K562 (cell line): ENCODE data around the gene GLUD1. TPM values are rescaled to one million over a fixed set of nuclear protein-coding genes. Genes with fewer than 3 reads are reported as not detected.
"Not testable (repeated sequence)": the region's sequence is repeated elsewhere in the genome, so short reads cannot be mapped to it uniquely, and the experiment has no call there.

Experiments used
- ATAC-seq: fragments of 200-7000 bp; cut with Tn5 transposase; 3 replicates; pipeline ENCODE4 v1.9.1; 2020; ENCODE audit warnings: moderate library complexity
- BruUV-seq: library from RNA; stranded (reverse); fragments of 400-500 nt; replicated peaks from 2 replicates; lab custom pipeline; 2021; lab: Mats Ljungman, UMichigan
- CTCF ChIA-PET: fragments of 300-600 bp; formaldehyde crosslinking; extraction: SDS; loops from one replicate; lab custom pipeline; 2021; ENCODE audit warnings: low intra/inter-chr PET ratio; lab: Yijun Ruan, JAX
- POLR2A ChIA-PET: fragments of 300-600, 350-650 bp; sonication (Branson Sonifier 250); formaldehyde crosslinking; extraction: SDS; loops from one replicate; lab custom pipeline; 2021; ENCODE audit warnings: antibody characterized with exemption, inconsistent platforms; lab: Yijun Ruan, JAX
- DNase-seq, 4 experiments: peaks; one replicate each; pipeline versions ENCODE4 v3.0.0 to v3.0.0-alpha.2; 2011 to 2018; ENCODE audit warnings: low spot score in 3 of 4, mixed read lengths in 3 of 4; ENCODE audit errors: extremely low read depth in 1 of 4
- FAIRE-seq: peaks from 2 replicates; lab custom pipeline; 2011; peaks lifted over from hg19 to GRCh38; lab: Jason Lieb, UNC
- H2AFZ ChIP-seq: 2 replicates; pipeline ENCODE4 v1.6.0; 2011; ENCODE audit warnings: low read depth, low read length, control low read depth, inconsistent platforms
- H3K27ac ChIP-seq: fragments of 200-600 bp; 3 replicates; pipeline ENCODE4 v1.8.0; 2011; ENCODE audit warnings: low read depth, mild to moderate bottlenecking, control low read depth, inconsistent platforms, low read length, moderate library complexity, mixed read lengths; ENCODE audit errors: extremely low read depth
- H3K27me3 ChIP-seq, 2 experiments: fragments of 300-600 bp in 1 of 2; 2 replicates in 1 of 2; 3 replicates in 1 of 2; pipeline versions ENCODE4 v1.6.0 to v1.8.0; 2011; ENCODE audit warnings: inconsistent platforms in 2 of 2, low read length in 2 of 2, mild to moderate bottlenecking in 1 of 2, mixed read lengths in 1 of 2, moderate library complexity in 1 of 2; ENCODE audit not compliant: control insufficient read depth in 2 of 2, insufficient read depth in 2 of 2
- H3K36me3 ChIP-seq: fragments of 300-600 bp; 3 replicates; pipeline ENCODE4 v1.8.0; 2011; ENCODE audit warnings: mild to moderate bottlenecking, low read length, inconsistent platforms; ENCODE audit not compliant: control insufficient read depth, insufficient read depth
- H3K4me1 ChIP-seq, 2 experiments: fragments of 200-600 bp in 1 of 2; replicated peaks in 1 of 2; 2 replicates in 1 of 2; 3 replicates in 1 of 2; pipeline versions ENCODE4 v1.5.1 to v1.8.0; 2011; ENCODE audit warnings: inconsistent platforms in 2 of 2, low read length in 2 of 2, mild to moderate bottlenecking in 1 of 2, mixed read lengths in 1 of 2, moderate library complexity in 1 of 2; ENCODE audit not compliant: control insufficient read depth in 2 of 2, insufficient read depth in 2 of 2
- H3K4me2 ChIP-seq: 2 replicates; pipeline ENCODE4 v1.6.1; 2011; ENCODE audit warnings: low read length, control low read depth, inconsistent platforms, mixed read lengths; ENCODE audit not compliant: insufficient read depth
- H3K4me3 ChIP-seq: fragments of 200-600 bp; sonication (generic), shearing (Covaris generic); 2 replicates; pipeline ENCODE4 v1.5.1; 2016; ENCODE audit warnings: control low read depth, inconsistent platforms
- H3K79me2 ChIP-seq: fragments of 200-600 bp; 3 replicates; pipeline ENCODE4 v1.8.0; 2011; ENCODE audit warnings: low read length, inconsistent platforms; ENCODE audit not compliant: control insufficient read depth, insufficient read depth
- H3K9ac ChIP-seq, 2 experiments: 2 replicates each; pipeline versions ENCODE4 v1.6.0 to v1.6.1; 2011; ENCODE audit warnings: low read depth in 2 of 2, low read length in 2 of 2, control low read depth in 1 of 2, inconsistent platforms in 1 of 2, mild to moderate bottlenecking in 1 of 2, mixed read lengths in 1 of 2; ENCODE audit not compliant: insufficient read depth in 1 of 2
- H3K9me1 ChIP-seq: one replicate; pipeline ENCODE4 v1.6.0; 2011; ENCODE audit warnings: inconsistent platforms, mild to moderate bottlenecking, low read length, moderate library complexity; ENCODE audit not compliant: control insufficient read depth, insufficient read depth
- H3K9me3 ChIP-seq: replicated peaks from 2 replicates; pipeline ENCODE4 v1.5.1; 2011; ENCODE audit warnings: low read depth, low read length, inconsistent platforms; ENCODE audit not compliant: control insufficient read depth, insufficient read depth
- H4K20me1 ChIP-seq: replicated peaks from 2 replicates; pipeline ENCODE4 v1.6.1; 2011; ENCODE audit warnings: low read length, inconsistent platforms, mixed read lengths; ENCODE audit not compliant: control insufficient read depth, insufficient read depth
- CXXC5 ChIP-seq: fragments of 250-450 bp; sonication (Bioruptor Pico); IDR thresholded peaks from 2 replicates; pipeline ENCODE4 v1.8.0; 2022; ENCODE audit warnings: inconsistent platforms, mild to moderate bottlenecking, moderate library complexity
- DNMT1 ChIP-seq: fragments of 450-650 bp; IDR thresholded peaks from 2 replicates; pipeline ENCODE4 v1.6.1; 2016; ENCODE audit warnings: antibody characterized with exemption, mild to moderate bottlenecking
- GABPA ChIP-seq: fragments of 200-800 bp; sonication (Bioruptor generic); conservative IDR thresholded peaks from 2 replicates; pipeline ENCODE4 v1.6.1; 2016; ENCODE audit warnings: low read depth, missing genetic modification characterization, missing compliant biosample characterization
- PTBP1 ChIP-seq: fragments of 200-400 bp; formaldehyde crosslinking; IDR thresholded peaks from 2 replicates; pipeline ENCODE4 v1.6.1; 2017; ENCODE audit warnings: low read depth, low read length
- RB1 ChIP-seq: fragments of 450-650 bp; IDR thresholded peaks from 2 replicates; pipeline ENCODE4 v1.6.1; 2017; ENCODE audit warnings: low read depth, mild to moderate bottlenecking
- ZFX ChIP-seq: sonication (generic); formaldehyde crosslinking; IDR thresholded peaks from 2 replicates; pipeline ENCODE4 v1.8.0; 2022; ENCODE audit warnings: mild to moderate bottlenecking, missing genetic modification reagents, moderate library complexity
- ZNF589 ChIP-seq: fragments of 200-800 bp; sonication (Bioruptor generic); IDR thresholded peaks from 2 replicates; pipeline ENCODE4 v1.6.1; 2016; ENCODE audit warnings: low read depth, missing genetic modification characterization, missing compliant biosample characterization
- WGBS: fragments of 100-300 bp; shearing (Covaris generic); methylation state at CpG from one replicate; pipeline ENCODE4 v1.1.6; 2016; ENCODE audit warnings: low coverage, mixed read lengths; ENCODE audit not compliant: insufficient coverage; ENCODE audit errors: missing lambda C conversion rate; 5-methylcytosine and 5-hydroxymethylcytosine counted together
- in situ Hi-C: fragments of 300-500 bp; cut with MboI; formaldehyde crosslinking; loops from 4 replicates; pipeline ENCODE4 v1.15.0; 2018; ENCODE audit warnings: inconsistent platforms, mixed read lengths
- intact Hi-C: fragments of 100-400 bp; cut with micrococcal nuclease; formaldehyde crosslinking; loops from 2 replicates; pipeline ENCODE4 v1.14.2; 2022
- polyA plus RNA-seq, 8 experiments: library from polyadenylated mRNA; depleted of rRNA in 4 of 8; stranded (reverse) in 5 of 8; unstranded in 3 of 8; fragments of >200 nt; fragmentation: Nextera tagmentation in 2 of 8; fragmentation: Illumina TruSeq in 1 of 8; extraction: Ambion mirVana in 2 of 8; extraction: Trizol in 1 of 8; gene quantifications; 2 replicates each; pipeline versions ENCODE4 v1.2.1 to v1.2.3, GENCODE V29; 2011 to 2014; ENCODE audit warnings: inconsistent platforms in 1 of 8, missing spikeins in 1 of 8
- total RNA-seq, 7 experiments: library from RNA; depleted of rRNA in 6 of 7; stranded (reverse); fragments of >200 nt in 6 of 7; fragmentation: Illumina TruSeq in 2 of 7; extraction: Trizol in 2 of 7; gene quantifications; 2 replicates each; pipeline versions ENCODE4 v1.2.1 to v1.2.3, GENCODE V29; 2011 to 2021; ENCODE audit warnings: low replicate concordance in 1 of 7
- TF ChIP-seq, protein P1 (sequence below), 2 experiments: fragments of 450-650 bp in 1 of 2; sonication (generic) in 1 of 2; formaldehyde crosslinking in 1 of 2; IDR thresholded peaks; 2 replicates each; pipeline versions ENCODE4 v1.7.1 to v1.9.0; 2016 to 2022; ENCODE audit warnings: inconsistent platforms in 1 of 2, mild to moderate bottlenecking in 1 of 2, missing genetic modification reagents in 1 of 2

The GLUD1 gene
- total and polyA plus RNA-seq, 9 of the 15 experiments (the other 6 are each of a cell fraction or from before 2014, with no cell fraction given), result 21.9 to 92.0 (median 76.3) TPM

DNA sequence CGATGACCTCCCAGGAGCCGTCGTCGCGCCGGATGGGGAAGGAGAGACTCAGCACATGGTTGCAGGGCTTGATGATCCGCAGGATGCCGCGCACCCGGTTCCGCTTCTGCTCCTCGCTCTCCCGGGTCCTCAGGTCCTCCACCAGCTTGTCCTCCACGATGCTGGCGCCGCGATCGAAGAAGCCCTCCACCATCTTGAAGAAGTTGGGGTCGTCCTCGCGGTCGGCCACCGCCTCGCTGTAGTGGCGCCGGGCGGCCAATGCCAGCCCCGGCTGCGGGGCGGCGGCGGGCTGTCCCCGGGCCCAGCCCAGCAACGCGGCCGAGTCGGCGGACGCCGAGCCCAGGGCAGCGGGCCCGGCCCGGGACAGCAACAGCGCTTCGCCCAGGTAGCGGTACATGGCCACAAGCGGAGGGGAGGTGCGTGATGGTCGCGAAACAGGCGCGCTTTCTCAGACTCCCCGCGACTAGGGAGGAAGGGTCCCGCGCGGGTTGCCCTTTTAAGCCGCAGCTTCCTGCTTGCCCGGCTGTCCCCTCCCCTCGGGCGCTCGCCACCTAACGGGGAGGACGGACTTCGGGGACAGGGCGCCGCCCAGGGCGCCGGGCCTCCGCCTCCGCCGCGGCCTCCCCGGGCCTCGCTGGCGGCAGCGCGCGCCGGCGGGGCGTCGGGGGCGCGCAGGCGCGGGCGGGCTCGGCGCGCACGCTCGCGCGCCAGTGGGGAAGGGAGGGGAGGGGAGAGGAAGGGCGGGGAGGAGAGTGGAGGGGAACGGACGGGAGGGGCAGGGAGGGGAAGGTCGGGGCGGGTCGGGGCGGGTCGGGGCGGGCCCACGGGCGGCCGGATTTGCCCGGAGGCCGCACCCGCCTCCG is at the start of gene GLUD1, which contains the start of gene SHLD2 (continued):
- TF ChIP-seq PTBP1 (no peak), GABPA (tag) (peak; percentile 49), DNMT1 (no peak), ZFX (CRISPR knock-in tag) (peak; percentile 43; the same call in 1 of the 2 replicates), CXXC5 (CRISPR knock-in tag) (peak; percentile 27), RB1 (peak; percentile 50; the same call in 1 of the 2 replicates), ZNF589 (CRISPR knock-in tag) (0 out of 2 replicates have a peak, but pooled peaks have one; percentile 23)
- TF ChIP-seq, protein P1, sequence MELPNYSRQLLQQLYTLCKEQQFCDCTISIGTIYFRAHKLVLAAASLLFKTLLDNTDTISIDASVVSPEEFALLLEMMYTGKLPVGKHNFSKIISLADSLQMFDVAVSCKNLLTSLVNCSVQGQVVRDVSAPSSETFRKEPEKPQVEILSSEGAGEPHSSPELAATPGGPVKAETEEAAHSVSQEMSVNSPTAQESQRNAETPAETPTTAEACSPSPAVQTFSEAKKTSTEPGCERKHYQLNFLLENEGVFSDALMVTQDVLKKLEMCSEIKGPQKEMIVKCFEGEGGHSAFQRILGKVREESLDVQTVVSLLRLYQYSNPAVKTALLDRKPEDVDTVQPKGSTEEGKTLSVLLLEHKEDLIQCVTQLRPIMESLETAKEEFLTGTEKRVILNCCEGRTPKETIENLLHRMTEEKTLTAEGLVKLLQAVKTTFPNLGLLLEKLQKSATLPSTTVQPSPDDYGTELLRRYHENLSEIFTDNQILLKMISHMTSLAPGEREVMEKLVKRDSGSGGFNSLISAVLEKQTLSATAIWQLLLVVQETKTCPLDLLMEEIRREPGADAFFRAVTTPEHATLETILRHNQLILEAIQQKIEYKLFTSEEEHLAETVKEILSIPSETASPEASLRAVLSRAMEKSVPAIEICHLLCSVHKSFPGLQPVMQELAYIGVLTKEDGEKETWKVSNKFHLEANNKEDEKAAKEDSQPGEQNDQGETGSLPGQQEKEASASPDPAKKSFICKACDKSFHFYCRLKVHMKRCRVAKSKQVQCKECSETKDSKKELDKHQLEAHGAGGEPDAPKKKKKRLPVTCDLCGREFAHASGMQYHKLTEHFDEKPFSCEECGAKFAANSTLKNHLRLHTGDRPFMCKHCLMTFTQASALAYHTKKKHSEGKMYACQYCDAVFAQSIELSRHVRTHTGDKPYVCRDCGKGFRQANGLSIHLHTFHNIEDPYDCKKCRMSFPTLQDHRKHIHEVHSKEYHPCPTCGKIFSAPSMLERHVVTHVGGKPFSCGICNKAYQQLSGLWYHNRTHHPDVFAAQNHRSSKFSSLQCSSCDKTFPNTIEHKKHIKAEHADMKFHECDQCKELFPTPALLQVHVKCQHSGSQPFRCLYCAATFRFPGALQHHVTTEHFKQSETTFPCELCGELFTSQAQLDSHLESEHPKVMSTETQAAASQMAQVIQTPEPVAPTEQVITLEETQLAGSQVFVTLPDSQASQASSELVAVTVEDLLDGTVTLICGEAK (IDR thresholded peaks at IDR 0.05), result 0 out of 2 replicates have a peak, but pooled peaks have one; percentile 8
- TF ChIP-seq, protein P1 (CRISPR knock-in tag; IDR thresholded peaks at IDR 0.05), result no peak

DNA sequence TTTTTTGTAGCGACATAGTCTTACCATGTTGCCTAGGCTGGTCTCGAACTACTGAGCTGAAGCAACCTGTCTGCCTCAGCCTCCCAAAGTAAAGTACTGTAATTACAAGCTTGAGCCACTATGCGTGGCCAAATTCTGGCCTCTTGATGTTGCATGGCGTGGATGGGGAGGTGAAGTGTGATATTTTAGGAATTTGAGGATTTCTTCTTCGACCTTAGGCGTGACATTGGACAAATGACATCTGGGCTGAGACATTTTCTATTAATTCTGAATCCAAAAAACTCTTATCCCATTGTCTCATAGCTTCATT is 48.4 kb upstream of the GLUD1 start:
- H3K36me3 ChIP-seq, intact Hi-C loops, H3K27ac ChIP-seq, DNase-seq, BruUV-seq, H3K9ac ChIP-seq, POLR2A ChIA-PET, ATAC-seq, H3K4me1 ChIP-seq, H3K9me3 ChIP-seq, H3K4me3 ChIP-seq, H2AFZ ChIP-seq, H4K20me1 ChIP-seq, FAIRE-seq, H3K4me2 ChIP-seq, H3K27me3 ChIP-seq, H3K9me1 ChIP-seq, in situ Hi-C loops, CTCF ChIA-PET, H3K79me2 ChIP-seq: not testable (repeated sequence)
- WGBS, result 91% methylated on average over 6 of the region's 6 CpGs
